NT2/D1 (cell line): ENCODE data around the gene CELSR1.

Experiments
- DNase-seq: peaks from one replicate; pipeline ENCODE4 v3.0.0-alpha.2; 2011; ENCODE audit warnings: low read depth, low spot score
- H3K27me3 ChIP-seq: 2 replicates; pipeline ENCODE4 v1.6.0; 2011; ENCODE audit warnings: mild to moderate bottlenecking; ENCODE audit not compliant: insufficient read length, insufficient read depth
- H3K36me3 ChIP-seq: 2 replicates; pipeline ENCODE4 v1.6.1; 2011; ENCODE audit warnings: mild to moderate bottlenecking, low read length, mixed read lengths; ENCODE audit not compliant: insufficient read depth, insufficient read length
- H3K4me1 ChIP-seq: 2 replicates; pipeline ENCODE4 v1.5.1; 2011; ENCODE audit not compliant: insufficient read depth, insufficient read length
- H3K4me3 ChIP-seq: 2 replicates; pipeline ENCODE4 v1.5.1; 2011; ENCODE audit warnings: low read depth; ENCODE audit not compliant: insufficient read length
- H3K9ac ChIP-seq: 2 replicates; pipeline ENCODE4 v1.6.0; 2011; ENCODE audit warnings: low read depth; ENCODE audit not compliant: insufficient read length
- H3K9me3 ChIP-seq: 2 replicates; pipeline ENCODE4 v1.5.1; 2011; ENCODE audit warnings: mild to moderate bottlenecking, low read length; ENCODE audit not compliant: insufficient read depth
- SUZ12 ChIP-seq: IDR thresholded peaks from 2 replicates; pipeline ENCODE4 v1.6.1; 2011; ENCODE audit not compliant: insufficient read length, insufficient read depth; ENCODE audit errors: extremely low read depth
- YY1 ChIP-seq: IDR thresholded peaks from 2 replicates; pipeline ENCODE4 v1.6.1; 2011; ENCODE audit not compliant: insufficient read length, insufficient read depth
- ZNF274 ChIP-seq: IDR thresholded peaks from 2 replicates; pipeline ENCODE4 v1.6.1; 2011; ENCODE audit warnings: mild to moderate bottlenecking, low read depth, low read length

Gene CELSR1

DNA sequence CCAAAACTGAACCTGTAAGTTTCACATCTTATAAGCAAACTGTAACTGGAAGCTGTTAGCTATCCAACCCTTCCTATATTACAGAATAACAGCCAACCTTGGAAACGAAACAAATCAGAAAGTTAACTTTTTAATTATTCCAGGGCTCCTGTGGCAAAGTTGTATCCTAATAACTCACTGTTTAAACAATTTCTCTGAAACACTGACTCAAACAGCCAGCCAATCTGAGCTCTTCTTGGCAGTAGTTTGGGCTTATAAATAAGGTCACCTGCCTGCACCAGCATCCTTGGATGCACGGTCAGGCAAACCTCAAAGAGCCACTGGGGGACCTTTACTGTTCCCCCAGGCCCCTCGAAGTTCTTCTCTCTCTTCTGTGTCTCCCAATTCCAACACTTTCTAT lies 5.0 kb downstream of the CELSR1 start:
- no peak for DNase-seq
- Histone ChIP-seq H3K9ac (no peak overlapping the region), H3K36me3 (peaks cover 37% of the 10 kb centered on the region)

DNA sequence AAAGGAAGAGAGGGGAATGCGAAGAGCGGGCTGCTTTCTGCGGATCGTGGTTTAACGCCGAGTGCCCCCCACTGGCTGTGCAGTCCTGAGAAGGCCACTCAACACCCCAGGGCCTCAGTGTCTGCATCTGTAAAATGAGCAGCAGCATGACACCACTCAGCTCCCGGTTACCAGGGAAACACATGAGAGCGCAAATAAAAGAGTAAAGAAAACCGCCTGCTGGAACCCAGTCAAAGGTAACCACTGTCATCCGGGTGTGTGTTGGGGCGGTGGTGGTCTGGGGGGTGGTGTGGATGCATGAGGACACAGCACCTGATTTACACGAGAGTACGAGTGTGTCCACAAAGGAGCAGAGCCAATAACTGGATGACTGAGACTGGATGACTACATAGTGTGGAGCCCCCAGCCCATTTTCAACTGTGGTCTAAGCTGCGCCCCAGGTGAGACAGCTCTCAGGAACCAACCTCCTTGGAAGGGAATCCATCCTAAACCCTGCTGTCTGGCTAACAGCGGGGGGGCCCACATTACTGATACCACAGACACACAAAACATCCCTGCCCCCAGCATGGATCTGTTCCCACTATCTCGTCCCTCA lies 5.7 kb downstream of the CELSR1 start:
- Histone ChIP-seq H3K4me3 (no peak overlapping the region), H3K36me3 (peaks cover 37% of the 10 kb centered on the region), H3K9ac (no peak overlapping the region), H3K4me1 (peaks cover 14% of the 10 kb centered on the region), H3K9me3 (peaks cover 6% of the 10 kb centered on the region; the same call in 1 of the 2 replicates), H3K27me3 (peaks cover 19% of the 10 kb centered on the region)
- no peak for DNase-seq
- TF ChIP-seq SUZ12 (no peak), YY1 (no peak), ZNF274 (no peak)

More for the DNA sequence above, 5.0 kb downstream of the CELSR1 start:
- Histone ChIP-seq H3K4me1 (peaks cover 14% of the 10 kb centered on the region), H3K4me3 (no peak overlapping the region), H3K27me3 (peaks cover 19% of the 10 kb centered on the region), H3K9me3 (peaks cover 6% of the 10 kb centered on the region; the same call in 1 of the 2 replicates)
- TF ChIP-seq SUZ12 (no peak), YY1 (no peak), ZNF274 (no peak)

DNA sequence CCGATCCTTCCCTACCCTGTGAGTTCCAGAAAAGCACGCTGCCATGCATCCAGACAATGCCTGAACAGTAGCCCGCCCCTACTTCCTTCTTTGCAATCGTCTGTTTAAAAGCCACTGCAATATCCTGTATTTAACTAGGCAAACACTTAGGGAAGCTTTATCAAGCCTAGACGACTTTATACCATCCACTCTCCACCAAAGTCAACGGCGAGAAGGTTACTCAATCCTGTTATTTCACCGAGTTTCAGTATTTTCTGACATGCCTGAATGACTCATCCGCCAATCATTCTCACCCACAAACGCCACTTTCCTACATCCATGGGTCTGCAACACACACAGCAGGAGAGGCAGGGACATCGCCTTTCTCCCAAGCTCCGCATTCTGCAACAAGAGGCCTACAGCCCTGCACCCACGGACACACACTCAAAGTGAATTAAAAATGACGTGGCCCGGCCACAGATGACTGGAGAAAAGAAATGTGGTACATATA lies 9.3 kb downstream of the CELSR1 start:
- H3K4me3 ChIP-seq, result no peak overlapping the region
- DNase-seq, result no peak
- no peak overlapping the region for H3K9ac ChIP-seq
- no peaks in the 10 kb centered on the region for H3K9me3 ChIP-seq
- peaks cover 13% of the 10 kb centered on the region for H3K4me1 ChIP-seq
- no peak for TF ChIP-seq ZNF274
- TF ChIP-seq SUZ12, result no peak
- TF ChIP-seq YY1, result no peak
- peaks cover 8% of the 10 kb centered on the region for H3K36me3 ChIP-seq
- no peaks in the 10 kb centered on the region for H3K27me3 ChIP-seq

DNA sequence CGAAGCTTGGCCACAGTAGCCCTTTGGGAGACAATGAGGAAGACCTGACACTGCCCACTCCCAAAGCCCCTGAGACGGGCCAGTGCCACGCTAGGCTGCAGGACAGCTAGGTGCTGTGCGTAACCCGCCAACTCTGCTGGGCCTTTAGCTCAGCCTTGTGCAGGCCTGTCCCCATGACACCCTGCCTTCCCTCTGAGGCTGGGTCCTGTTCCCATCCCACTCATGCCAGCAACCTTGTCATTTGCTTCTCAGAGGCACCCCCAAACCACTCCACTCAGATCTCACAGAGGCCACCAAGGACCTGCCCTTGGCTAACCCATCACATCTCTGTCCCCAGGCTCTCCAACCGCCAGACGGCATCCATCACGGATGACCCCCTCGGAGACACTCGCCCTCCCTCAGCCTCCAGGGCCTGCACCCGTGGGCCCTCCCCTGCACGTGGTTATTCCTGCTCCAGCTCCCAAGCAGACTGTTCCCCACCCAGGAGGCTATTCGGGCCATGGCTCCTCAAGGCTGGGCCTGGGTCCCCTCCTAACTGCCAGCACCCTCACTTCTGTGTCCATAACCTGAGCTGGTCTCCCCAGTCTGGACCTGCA lies 11.1 kb downstream of the CELSR1 start:
- no peak overlapping the region for H3K4me3 ChIP-seq
- TF ChIP-seq SUZ12 (no peak), ZNF274 (no peak), YY1 (no peak)
- H3K9ac ChIP-seq, result no peak overlapping the region

DNA sequence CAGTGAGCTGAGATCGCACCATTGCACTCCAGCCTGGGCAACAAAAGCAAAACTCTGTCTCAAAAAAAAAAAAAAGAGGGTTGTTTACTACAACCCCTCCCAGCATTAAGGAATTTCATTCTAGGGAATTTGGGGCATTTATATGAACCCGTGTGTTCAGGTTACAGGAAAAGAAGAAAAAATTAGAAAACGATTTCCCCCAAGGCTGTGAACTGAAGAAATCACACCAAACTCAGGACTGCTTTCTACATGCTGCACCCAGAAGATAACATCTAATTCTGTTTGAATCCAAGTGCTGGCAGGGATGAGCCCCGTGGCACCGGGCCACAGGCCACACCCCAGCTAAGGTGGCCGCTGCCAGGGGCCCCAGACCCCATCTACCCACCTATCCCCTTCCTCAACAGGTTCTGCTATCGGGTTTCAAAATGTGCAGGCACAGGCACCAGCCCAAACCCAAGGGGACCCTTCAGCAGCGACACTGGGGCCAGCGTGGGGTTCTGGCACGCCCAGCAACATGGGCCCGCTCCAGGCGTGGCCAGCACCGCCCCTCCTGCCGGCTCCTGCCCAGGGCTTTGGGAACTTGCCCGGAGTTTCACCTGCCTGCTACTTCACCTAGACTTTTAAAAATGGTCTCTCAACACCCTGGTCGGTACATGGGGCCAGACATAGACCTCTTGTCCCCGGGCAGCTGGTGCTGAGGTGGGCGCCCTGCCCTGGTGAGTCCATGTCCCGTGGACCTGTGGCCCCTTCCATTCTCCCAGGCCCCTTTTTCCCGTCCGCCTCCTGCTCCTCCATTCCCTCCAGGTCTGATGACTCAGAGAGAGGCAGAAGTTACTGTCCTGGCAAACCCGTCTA lies 11.8 kb downstream of the CELSR1 start:
- no peak overlapping the region for H3K4me3 ChIP-seq
- H3K9ac ChIP-seq, result no peak overlapping the region
- H3K9me3 ChIP-seq, result no peaks in the 10 kb centered on the region
- no peaks in the 10 kb centered on the region for H3K27me3 ChIP-seq
- TF ChIP-seq ZNF274 (no peak), SUZ12 (no peak), YY1 (no peak)
- H3K36me3 ChIP-seq, result no peaks in the 10 kb centered on the region
- H3K4me1 ChIP-seq, result peaks cover 5% of the 10 kb centered on the region
- DNase-seq, result no peak

More for the DNA sequence above, 11.1 kb downstream of the CELSR1 start:
- Histone ChIP-seq H3K9me3 (no peaks in the 10 kb centered on the region), H3K4me1 (peaks cover 6% of the 10 kb centered on the region), H3K27me3 (no peaks in the 10 kb centered on the region), H3K36me3 (peaks cover under 1% of the 10 kb centered on the region)
- no peak for DNase-seq

DNA sequence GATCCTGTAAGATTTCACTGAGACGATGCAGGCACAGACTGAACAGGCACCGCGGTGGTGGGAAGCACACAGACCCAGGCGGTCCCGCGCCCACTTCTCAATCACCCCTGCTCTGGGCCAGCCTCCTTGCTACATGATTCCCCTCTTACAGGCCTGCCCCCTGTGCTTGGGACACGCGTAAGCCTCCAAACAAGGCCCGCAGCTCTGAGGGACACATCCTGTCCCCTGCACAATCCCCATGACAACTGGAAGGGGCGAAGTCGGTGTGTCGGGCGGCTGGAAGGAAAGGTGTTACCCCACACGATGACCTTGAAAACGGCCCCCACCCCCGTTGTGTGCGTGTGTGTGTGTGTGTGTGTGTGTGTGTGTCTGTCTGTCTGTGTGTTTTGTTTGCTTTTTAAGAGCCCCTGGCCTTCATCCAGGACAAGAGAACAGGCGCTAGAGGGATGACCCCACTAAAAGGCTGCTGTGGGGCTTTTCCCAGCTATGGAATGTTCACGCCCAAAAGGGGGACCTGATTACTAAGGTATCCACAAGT lies 13.1 kb downstream of the CELSR1 start:
- DNase-seq, result no peak
- H3K9me3 ChIP-seq, result no peaks in the 10 kb centered on the region
- H3K4me1 ChIP-seq, result peaks cover 4% of the 10 kb centered on the region
- H3K4me3 ChIP-seq, result no peak overlapping the region
- TF ChIP-seq YY1, result no peak
- no peak for TF ChIP-seq ZNF274
- H3K36me3 ChIP-seq, result no peaks in the 10 kb centered on the region
- no peaks in the 10 kb centered on the region for H3K27me3 ChIP-seq
- H3K9ac ChIP-seq, result no peak overlapping the region

DNA sequence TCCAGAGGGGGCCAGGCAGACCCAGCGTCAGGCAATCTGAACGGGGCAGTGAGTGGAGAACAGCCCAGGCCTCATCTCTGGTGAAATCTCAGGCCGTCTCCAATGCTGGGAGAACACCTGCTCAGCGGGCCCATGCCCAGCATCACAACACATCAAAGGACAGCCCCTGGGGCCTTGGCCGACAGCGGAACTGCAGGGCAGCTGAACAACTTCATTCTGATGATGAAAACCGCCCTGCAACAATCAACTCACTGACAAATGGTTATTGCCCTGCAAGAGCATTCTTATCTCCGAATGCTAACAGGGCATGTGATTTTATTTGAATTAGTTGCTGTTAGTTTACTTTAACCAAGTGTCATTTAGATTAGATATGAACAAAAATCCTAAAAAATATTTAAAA lies 14.6 kb downstream of the CELSR1 start:
- Histone ChIP-seq H3K4me3 (no peak overlapping the region), H3K9me3 (no peaks in the 10 kb centered on the region), H3K9ac (no peak overlapping the region), H3K36me3 (no peaks in the 10 kb centered on the region), H3K27me3 (no peaks in the 10 kb centered on the region), H3K4me1 (peaks cover 4% of the 10 kb centered on the region)
- TF ChIP-seq YY1, result no peak
- no peak for TF ChIP-seq ZNF274
- no peak for TF ChIP-seq SUZ12
- DNase-seq, result no peak
